GM15510 (cell line): Measurements from ENCODE around the gene C3orf20.

Experiments
- POLR2A ChIP-seq: IDR thresholded peaks from 3 replicates; pipeline ENCODE4 v1.6.1; 2011; ENCODE audit warnings: borderline replicate concordance; ENCODE audit not compliant: insufficient read length; ENCODE audit errors: extremely low read depth

Gene C3orf20

GRCh38 chr3:14757153-14757700 is 82.3 kb downstream of the C3orf20 start:
- no peak for TF ChIP-seq POLR2A

DNA sequence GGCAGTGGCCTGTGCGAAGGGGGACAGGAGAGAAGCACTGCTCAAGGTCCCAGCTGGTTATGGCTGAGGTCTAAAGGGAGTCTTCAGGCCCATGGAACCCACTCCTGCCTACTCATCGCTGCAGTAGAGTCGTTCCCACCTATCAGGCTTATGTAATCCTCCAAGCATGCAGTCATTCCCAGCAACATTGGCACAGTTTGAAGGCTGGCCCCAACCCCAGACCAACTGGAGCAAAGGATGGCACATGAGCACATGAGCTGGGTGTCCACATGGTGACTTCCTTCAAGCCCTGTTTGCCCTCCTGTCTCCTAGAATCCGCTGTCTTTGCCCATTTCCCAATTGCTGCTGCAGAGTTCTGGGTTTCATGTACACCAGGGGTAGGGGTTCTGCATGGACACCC is 83.4 kb downstream of the C3orf20 start:
- TF ChIP-seq POLR2A = no peak

GRCh38 chr3:14758959-14759358 is 84.0 kb downstream of the C3orf20 start:
- TF ChIP-seq POLR2A = no peak

DNA sequence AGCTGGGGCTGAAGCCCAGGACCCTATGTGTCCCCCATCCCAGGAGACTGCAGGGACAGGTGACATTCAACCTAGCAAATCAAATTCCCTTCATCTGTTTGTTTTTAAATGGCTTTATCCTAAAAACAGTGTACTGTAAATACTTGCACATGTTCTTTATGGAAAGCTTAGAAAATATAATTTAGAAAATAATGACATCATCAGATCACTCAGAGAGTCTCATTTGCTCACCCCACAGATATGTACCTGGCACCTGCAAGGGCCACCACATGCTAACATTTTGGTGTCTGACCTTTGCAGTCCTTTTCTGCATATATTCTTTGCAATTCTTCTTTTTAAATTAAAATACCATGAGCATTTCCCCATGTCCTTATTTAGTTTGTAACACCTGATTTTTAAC is 85.2 kb downstream of the C3orf20 start:
- no peak for TF ChIP-seq POLR2A

DNA sequence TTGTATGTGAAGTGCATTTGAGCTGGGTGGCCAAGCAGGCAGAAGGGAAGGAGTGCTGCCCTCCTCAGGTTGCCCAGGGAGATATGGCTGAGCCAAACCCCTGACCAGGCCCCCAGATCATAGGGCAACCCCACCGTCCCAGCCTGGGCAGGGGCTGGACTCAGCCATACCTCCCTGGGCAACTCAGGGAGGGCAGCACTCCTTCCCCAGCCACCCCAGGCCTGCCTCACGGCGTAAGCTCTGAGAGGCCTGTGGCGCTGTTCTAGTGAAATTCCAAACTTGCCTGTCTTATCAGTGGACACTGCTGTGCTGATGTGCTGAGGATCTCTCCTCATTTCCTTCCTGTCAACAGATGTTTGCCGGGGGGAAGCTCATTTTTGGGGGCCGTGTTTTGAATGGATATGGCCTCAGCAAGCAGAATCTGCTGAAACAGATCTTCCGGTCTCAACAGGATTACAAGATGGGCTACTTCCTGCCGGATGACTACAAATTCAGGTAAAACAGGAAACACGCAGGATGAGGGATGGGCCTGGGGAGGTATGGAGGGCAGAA is 86.3 kb downstream of the C3orf20 start:
- no peak for TF ChIP-seq POLR2A

DNA sequence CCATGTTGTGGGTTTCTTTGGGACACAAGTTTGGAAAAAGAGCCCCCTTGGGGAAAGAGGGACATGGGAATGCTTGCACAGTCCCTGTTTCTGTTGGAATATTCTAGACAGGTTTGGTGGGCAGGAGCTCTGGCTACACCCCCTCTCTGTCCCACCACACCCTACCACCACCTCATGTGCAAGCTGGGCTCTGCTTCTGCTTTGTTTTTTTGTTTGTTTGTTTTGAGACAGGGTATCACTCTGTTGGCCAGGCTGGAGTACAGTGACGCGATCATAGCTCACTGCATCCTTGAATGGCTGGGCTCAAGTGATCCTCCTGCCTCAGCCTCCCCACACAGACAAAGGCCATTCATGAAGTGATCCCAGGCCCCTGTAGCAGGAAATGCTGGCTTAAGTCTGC is 86.9 kb downstream of the C3orf20 start:
- TF ChIP-seq POLR2A = no peak

GRCh38 chr3:14762701-14763100 is 87.8 kb downstream of the C3orf20 start:
- no peak for TF ChIP-seq POLR2A

DNA sequence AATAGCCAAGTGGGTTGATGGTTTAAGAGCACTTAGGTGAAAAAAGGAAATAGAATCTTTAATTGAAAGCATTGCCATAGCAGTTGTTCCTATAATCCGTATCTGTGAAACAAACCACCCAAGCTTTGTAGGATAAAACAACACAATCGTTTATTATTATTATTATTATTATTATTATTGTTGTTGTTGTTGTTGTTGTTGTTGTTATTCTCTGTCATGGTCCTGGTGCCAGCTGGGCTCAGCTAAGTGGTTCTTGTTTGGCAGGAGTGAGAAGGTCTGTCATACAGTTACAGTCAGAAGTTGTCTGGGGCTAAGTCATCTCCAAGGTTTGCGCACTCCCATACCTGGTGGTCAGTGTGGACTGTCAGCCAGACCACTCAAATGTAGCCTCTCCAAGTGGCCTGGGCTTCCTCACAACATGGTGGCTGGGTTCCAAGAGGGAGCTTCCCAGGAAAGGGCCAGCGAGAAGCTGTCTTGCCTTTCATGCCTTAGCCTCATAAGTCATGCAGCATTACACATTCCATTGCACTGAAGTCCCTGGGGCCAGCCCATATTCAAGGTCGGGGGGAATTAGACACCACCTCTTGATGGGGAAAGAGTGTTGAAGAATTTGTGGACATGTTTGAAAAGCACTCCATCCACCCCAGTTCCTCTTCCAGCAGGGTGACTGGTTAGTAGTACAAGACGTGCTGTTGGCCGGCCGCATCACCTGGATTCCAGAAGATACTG is 89.6 kb downstream of the C3orf20 start:
- TF ChIP-seq POLR2A = no peak

GRCh38 chr3:14765060-14765400 is 90.1 kb downstream of the C3orf20 start:
- TF ChIP-seq POLR2A = no peak

DNA sequence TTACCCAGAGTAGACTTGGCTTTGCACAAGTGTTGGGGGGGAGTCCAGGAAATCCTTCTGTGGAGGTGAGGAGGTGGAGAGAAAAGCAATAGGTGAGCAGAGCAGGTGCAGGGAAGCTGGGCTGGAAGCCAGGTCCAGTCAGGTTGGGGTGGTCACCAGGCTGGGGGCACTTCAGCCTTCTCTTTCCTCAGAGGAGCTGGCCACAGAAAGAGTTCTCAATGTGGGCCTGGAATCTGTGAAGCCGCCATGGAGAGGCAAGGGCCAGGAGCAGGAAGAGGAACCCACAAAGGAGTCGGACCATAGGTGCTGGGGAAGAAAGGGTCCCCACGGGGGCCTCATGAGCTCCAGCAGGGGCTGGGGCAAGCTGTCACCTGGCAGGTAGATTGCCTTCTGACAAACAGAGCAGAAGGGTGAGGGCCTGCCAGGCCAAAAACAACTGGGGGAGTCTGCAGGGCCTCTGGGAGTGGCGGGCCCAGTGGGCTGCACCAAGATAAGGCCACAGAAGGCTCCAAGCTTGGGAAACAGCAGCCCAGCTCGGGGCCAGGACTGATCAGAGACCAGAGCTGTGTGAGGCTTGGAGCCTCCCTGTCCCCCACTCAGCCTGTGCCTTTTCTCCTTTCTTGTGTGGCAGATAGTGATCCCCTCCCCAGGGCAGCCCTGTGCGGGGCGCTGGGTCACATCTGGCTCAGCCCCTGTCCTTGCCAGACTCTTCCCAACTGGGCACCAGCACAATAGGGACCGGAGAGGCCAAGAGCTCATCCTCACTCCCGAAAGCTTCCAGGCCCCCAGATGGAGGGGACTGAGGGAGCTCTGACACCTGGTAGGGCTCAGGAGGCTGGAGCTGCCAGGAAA is 90.9 kb downstream of the C3orf20 start:
- TF ChIP-seq POLR2A = no peak

DNA sequence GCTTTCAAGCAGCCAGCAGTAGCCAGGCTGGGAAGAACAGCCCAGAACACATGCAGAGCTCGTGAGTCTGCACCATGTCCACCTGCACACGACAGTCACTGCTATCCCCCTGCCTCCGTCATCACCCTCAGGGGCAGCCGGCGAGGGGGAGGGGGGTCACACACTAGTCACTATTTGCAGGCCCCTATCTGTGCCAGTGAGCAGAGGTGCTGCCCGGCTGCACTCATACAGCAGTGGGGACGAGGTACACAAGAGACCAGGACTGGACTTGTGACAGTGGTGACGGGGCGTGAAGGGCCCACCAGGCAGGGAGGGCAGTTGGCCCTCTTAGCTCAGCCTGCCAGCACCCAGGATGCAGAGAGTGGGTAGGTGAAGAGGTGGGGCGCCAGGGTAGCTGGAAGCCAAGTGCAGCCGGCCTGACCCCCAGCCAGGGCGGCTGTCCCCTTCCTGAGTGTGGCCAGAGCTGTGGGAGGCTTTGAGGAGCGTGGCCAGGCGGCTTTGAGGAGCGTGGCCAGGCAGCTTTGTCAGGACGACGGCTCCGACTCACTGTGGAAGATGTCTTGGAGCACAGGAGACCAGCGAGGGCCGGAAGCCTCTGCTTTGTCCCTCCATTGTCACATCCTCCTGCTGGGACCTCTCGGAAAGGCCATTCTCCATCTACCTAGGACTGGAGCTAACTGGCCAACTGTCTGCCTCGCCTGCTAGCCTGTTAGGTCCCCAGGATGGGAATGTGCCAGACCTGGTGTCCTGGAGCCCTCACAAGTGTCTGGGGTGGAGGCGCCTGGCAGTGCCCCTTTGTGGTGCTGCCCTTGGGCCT is 91.7 kb downstream of the C3orf20 start:
- no peak for TF ChIP-seq POLR2A

GRCh38 chr3:14767245-14768051 is 92.5 kb downstream of the C3orf20 start:
- no peak for TF ChIP-seq POLR2A

DNA sequence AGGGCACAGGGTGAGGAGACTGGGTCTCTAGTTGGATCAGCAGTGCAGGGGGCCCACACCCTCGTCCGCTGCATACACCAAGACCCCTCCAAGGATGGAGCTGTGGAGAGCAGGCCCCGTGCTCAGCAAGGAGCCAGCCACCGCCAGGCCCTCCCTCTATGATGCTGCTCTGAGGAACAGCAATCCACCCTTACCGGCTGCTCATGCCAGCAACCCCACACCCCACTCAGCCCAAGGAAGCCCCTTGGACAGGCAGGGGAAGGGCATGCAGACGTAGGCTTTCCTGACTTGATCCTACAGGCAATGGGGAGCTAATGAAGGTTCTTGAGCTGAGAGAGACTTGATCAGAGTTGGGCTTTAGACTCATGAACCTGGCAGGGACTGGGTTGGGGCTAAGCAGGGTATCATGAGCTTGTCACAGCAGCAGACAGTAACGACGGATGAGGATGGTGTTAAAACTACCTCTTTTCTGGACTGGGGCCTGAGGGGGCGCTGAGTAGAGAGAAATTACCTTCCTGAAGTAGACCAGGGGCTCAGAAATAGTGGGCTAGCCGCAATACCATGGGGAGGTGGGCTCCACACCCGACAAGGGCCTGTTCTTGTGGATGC is 93.3 kb downstream of the C3orf20 start:
- TF ChIP-seq POLR2A = no peak
